ENCODE results near the gene PACSIN2.
"Not testable (repeated sequence)": the region's sequence is repeated elsewhere in the genome, so short reads cannot be mapped to it uniquely, and the experiment has no call there.

PACSIN2 gene

GRCh38 chr22:42924436-42924835 lies 90.5 kb downstream of the PACSIN2 start:
- TF ChIP-seq CTCF (IDR thresholded peaks at IDR 0.05; ENCODE audit: insufficient read depth, low read length, poor library complexity, severe bottlenecking) = no peak
- Histone ChIP-seq H3K4me3 (replicated peaks; ENCODE audit: low read depth, low read length) (no peak overlapping the region), H3K36me3 (ENCODE audit: control insufficient read depth, insufficient read depth, low read length) (no peaks in the 10 kb centered on the region), H3K27me3 (replicated peaks; ENCODE audit: control insufficient read depth, insufficient read depth, low read length) (no peaks in the 10 kb centered on the region)
- DNase-seq (ENCODE audit: extremely low read depth, insufficient read length) = no peak

GRCh38 chr22:42922374-42923191 lies 92.4 kb downstream of the PACSIN2 start:
- peak; percentile 39 for DNase-seq (ENCODE audit: extremely low read depth, insufficient read length)
- Histone ChIP-seq H3K36me3 (ENCODE audit: control insufficient read depth, insufficient read depth, low read length) (no peaks in the 10 kb centered on the region), H3K4me3 (replicated peaks; ENCODE audit: low read depth, low read length) (no peak overlapping the region), H3K27me3 (replicated peaks; ENCODE audit: control insufficient read depth, insufficient read depth, low read length) (no peaks in the 10 kb centered on the region)
- no peak for TF ChIP-seq CTCF (IDR thresholded peaks at IDR 0.05; ENCODE audit: insufficient read depth, low read length, poor library complexity, severe bottlenecking)

GRCh38 chr22:42920101-42920820 lies 94.7 kb downstream of the PACSIN2 start:
- Histone ChIP-seq H3K27me3 (replicated peaks; ENCODE audit: control insufficient read depth, insufficient read depth, low read length) (no peaks in the 10 kb centered on the region), H3K36me3 (ENCODE audit: control insufficient read depth, insufficient read depth, low read length) (no peaks in the 10 kb centered on the region; the same call in 1 of the 2 replicates), H3K4me3 (replicated peaks; ENCODE audit: low read depth, low read length) (no peak overlapping the region)
- no peak for DNase-seq (ENCODE audit: extremely low read depth, insufficient read length)
- no peak for TF ChIP-seq CTCF (IDR thresholded peaks at IDR 0.05; ENCODE audit: insufficient read depth, low read length, poor library complexity, severe bottlenecking)

GRCh38 chr22:42919199-42919598 lies 95.8 kb downstream of the PACSIN2 start:
- Histone ChIP-seq H3K36me3 (ENCODE audit: control insufficient read depth, insufficient read depth, low read length) (no peaks in the 10 kb centered on the region; the same call in 1 of the 2 replicates), H3K4me3 (replicated peaks; ENCODE audit: low read depth, low read length) (no peak overlapping the region), H3K27me3 (replicated peaks; ENCODE audit: control insufficient read depth, insufficient read depth, low read length) (no peaks in the 10 kb centered on the region)
- TF ChIP-seq CTCF (IDR thresholded peaks at IDR 0.05; ENCODE audit: insufficient read depth, low read length, poor library complexity, severe bottlenecking) = no peak
- DNase-seq (ENCODE audit: extremely low read depth, insufficient read length) = no peak

- no peak for TF ChIP-seq CTCF (IDR thresholded peaks at IDR 0.05; ENCODE audit: insufficient read depth, low read length, poor library complexity, severe bottlenecking)
- Histone ChIP-seq H3K36me3 (ENCODE audit: control insufficient read depth, insufficient read depth, low read length) (no peaks in the 10 kb centered on the region; the same call in 1 of the 2 replicates), H3K4me3 (replicated peaks; ENCODE audit: low read depth, low read length) (no peak overlapping the region), H3K27me3 (replicated peaks; ENCODE audit: control insufficient read depth, insufficient read depth, low read length) (no peaks in the 10 kb centered on the region)
- no peak for DNase-seq (ENCODE audit: extremely low read depth, insufficient read length)
Measured at GRCh38 chr22:42918500-42918899, 96.4 kb downstream of the PACSIN2 start.

- not testable (repeated sequence) for H3K4me3 ChIP-seq (replicated peaks; ENCODE audit: low read depth, low read length); H3K27me3 ChIP-seq (replicated peaks; ENCODE audit: control insufficient read depth, insufficient read depth, low read length); DNase-seq (ENCODE audit: extremely low read depth, insufficient read length); H3K36me3 ChIP-seq (ENCODE audit: control insufficient read depth, insufficient read depth, low read length)
Measured at GRCh38 chr22:42917358-42917757, 97.6 kb downstream of the PACSIN2 start.
